HG02852 (cell line): ENCODE data around the gene TRAF1.

Experiments
- ATAC-seq: cut with Tn5 transposase; IDR thresholded peaks from one replicate; pipeline ENCODE4 v1.9.1; 2021; ENCODE audit warnings: mild to moderate bottlenecking, moderate library complexity; ENCODE audit not compliant: unreplicated experiment

Gene TRAF1

GRCh38 chr9:120890320-120891244, 36.0 kb downstream of the TRAF1 start:
- ATAC-seq = no peak

GRCh38 chr9:120889606-120890271, 36.9 kb downstream of the TRAF1 start:
- ATAC-seq = no peak

- no peak for ATAC-seq
Observed at GRCh38 chr9:120888626-120889025, 38.0 kb downstream of the TRAF1 start.

- no peak for ATAC-seq
Observed at GRCh38 chr9:120886490-120886967, 40.1 kb downstream of the TRAF1 start.

- no peak for ATAC-seq
Observed at GRCh38 chr9:120885958-120886357, 40.6 kb downstream of the TRAF1 start.

- no peak for ATAC-seq
Observed at GRCh38 chr9:120885457-120885856, 41.1 kb downstream of the TRAF1 start.

GRCh38 chr9:120883608-120883996, 43.0 kb downstream of the TRAF1 start:
- no peak for ATAC-seq

GRCh38 chr9:120882935-120883607, 43.5 kb downstream of the TRAF1 start:
- ATAC-seq = no peak

- ATAC-seq = no peak
Observed at GRCh38 chr9:120879446-120879845, 47.1 kb downstream of the TRAF1 start.

- ATAC-seq = no peak
Observed at GRCh38 chr9:120878188-120879130, 48.1 kb downstream of the TRAF1 start.

GRCh38 chr9:120877276-120878034, 49.1 kb downstream of the TRAF1 start:
- ATAC-seq = peak; percentile 40

- ATAC-seq = peak; percentile 10
Observed at GRCh38 chr9:120876842-120877240, 49.8 kb downstream of the TRAF1 start, which contains the start of gene PHF19. TSS of gene PHF19 (minus strand) at chr9:120877188. CDS start at chr9:120874741, 2,447 bp downstream.

GRCh38 chr9:120875954-120876841, 50.4 kb downstream of the TRAF1 start:
- peak; percentile 61 for ATAC-seq

- no peak for ATAC-seq
Observed at GRCh38 chr9:120875643-120875953, 51.0 kb downstream of the TRAF1 start.

- no peak for ATAC-seq
Observed at GRCh38 chr9:120875195-120875565, 51.4 kb downstream of the TRAF1 start.

- ATAC-seq = no peak
Observed at GRCh38 chr9:120874226-120875194, 52.1 kb downstream of the TRAF1 start.

GRCh38 chr9:120873512-120873911, 53.1 kb downstream of the TRAF1 start:
- no peak for ATAC-seq
